GM12878 (cell line): ENCODE measurements around the gene GAS2.

Experiments used
- ESRRA ChIP-seq: IDR thresholded peaks from 2 replicates; pipeline ENCODE4 v1.6.1; 2012; ENCODE audit warnings: mild to moderate bottlenecking, low read length, improper control_type of control experiment
- POLR2A ChIP-seq: IDR thresholded peaks from 2 replicates; pipeline ENCODE4 v1.6.1; 2011; ENCODE audit warnings: low read depth, mild to moderate bottlenecking, low read length
- RCOR1 ChIP-seq: conservative IDR thresholded peaks from 2 replicates; pipeline ENCODE4 v1.6.1; 2012; ENCODE audit warnings: low read depth, low read length, improper control_type of control experiment
- SIN3A ChIP-seq: IDR thresholded peaks from 2 replicates; pipeline ENCODE4 v1.6.1; 2012; ENCODE audit warnings: low read depth, low read length, improper control_type of control experiment
- ZZZ3 ChIP-seq: IDR thresholded peaks from 2 replicates; pipeline ENCODE4 v1.6.1; 2011; ENCODE audit warnings: low read depth; ENCODE audit not compliant: control insufficient read depth, insufficient read length
- TF ChIP-seq, protein P1 (sequence below), 3 experiments: IDR thresholded peaks in 2 of 3; conservative IDR thresholded peaks in 1 of 3; 2 replicates each; pipeline ENCODE4 v1.5.1; 2011; ENCODE audit warnings: low read depth in 3 of 3, low read length in 3 of 3, mild to moderate bottlenecking in 3 of 3, control low read depth in 2 of 3, moderate library complexity in 2 of 3, inconsistent platforms in 1 of 3, mixed read lengths in 1 of 3; ENCODE audit not compliant: control insufficient read depth in 2 of 3, insufficient read depth in 1 of 3; ENCODE audit errors: extremely low read depth in 1 of 3
- TF ChIP-seq, protein P2 (sequence below): IDR thresholded peaks from 2 replicates; pipeline ENCODE4 v1.6.1; 2012; ENCODE audit warnings: mild to moderate bottlenecking, low read depth, low read length
- TF ChIP-seq, protein P3 (sequence below): IDR thresholded peaks from 2 replicates; pipeline ENCODE4 v1.6.1; 2012; ENCODE audit warnings: low read length, inconsistent platforms

DNA sequence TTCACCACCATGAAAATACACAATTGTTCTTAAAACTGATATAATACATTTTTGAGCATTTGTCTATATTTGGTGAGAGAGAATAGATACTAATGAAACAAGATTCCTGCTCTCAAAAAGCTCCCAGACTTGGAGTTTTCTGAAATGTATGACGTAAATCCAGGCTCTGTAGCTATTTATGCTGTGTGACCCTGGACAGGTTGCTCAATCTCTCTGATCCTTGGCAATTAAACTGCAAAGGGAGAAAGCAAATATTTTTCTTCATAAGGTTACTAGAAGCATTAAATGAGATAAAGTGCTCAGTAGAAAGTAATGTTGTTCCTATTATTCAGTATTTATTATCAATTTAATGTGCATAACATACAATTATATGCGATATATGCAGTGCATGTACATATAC lies 120.6 kb downstream of the GAS2 start:
- TF ChIP-seq, protein P1, sequence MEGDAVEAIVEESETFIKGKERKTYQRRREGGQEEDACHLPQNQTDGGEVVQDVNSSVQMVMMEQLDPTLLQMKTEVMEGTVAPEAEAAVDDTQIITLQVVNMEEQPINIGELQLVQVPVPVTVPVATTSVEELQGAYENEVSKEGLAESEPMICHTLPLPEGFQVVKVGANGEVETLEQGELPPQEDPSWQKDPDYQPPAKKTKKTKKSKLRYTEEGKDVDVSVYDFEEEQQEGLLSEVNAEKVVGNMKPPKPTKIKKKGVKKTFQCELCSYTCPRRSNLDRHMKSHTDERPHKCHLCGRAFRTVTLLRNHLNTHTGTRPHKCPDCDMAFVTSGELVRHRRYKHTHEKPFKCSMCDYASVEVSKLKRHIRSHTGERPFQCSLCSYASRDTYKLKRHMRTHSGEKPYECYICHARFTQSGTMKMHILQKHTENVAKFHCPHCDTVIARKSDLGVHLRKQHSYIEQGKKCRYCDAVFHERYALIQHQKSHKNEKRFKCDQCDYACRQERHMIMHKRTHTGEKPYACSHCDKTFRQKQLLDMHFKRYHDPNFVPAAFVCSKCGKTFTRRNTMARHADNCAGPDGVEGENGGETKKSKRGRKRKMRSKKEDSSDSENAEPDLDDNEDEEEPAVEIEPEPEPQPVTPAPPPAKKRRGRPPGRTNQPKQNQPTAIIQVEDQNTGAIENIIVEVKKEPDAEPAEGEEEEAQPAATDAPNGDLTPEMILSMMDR (IDR thresholded peaks at IDR 0.05 in 2 of 3, conservative IDR thresholded peaks at IDR 0.05 in 1 of 3; ENCODE audit: control insufficient read depth in 2 of 3, extremely low read depth in 1 of 3, insufficient read depth in 1 of 3, low read depth in 3 of 3, low read length in 3 of 3), result no peak
- TF ChIP-seq SIN3A (no peak), ZZZ3 (no peak), ESRRA (no peak), RCOR1 (no peak), POLR2A (no peak)
- TF ChIP-seq, protein P2, sequence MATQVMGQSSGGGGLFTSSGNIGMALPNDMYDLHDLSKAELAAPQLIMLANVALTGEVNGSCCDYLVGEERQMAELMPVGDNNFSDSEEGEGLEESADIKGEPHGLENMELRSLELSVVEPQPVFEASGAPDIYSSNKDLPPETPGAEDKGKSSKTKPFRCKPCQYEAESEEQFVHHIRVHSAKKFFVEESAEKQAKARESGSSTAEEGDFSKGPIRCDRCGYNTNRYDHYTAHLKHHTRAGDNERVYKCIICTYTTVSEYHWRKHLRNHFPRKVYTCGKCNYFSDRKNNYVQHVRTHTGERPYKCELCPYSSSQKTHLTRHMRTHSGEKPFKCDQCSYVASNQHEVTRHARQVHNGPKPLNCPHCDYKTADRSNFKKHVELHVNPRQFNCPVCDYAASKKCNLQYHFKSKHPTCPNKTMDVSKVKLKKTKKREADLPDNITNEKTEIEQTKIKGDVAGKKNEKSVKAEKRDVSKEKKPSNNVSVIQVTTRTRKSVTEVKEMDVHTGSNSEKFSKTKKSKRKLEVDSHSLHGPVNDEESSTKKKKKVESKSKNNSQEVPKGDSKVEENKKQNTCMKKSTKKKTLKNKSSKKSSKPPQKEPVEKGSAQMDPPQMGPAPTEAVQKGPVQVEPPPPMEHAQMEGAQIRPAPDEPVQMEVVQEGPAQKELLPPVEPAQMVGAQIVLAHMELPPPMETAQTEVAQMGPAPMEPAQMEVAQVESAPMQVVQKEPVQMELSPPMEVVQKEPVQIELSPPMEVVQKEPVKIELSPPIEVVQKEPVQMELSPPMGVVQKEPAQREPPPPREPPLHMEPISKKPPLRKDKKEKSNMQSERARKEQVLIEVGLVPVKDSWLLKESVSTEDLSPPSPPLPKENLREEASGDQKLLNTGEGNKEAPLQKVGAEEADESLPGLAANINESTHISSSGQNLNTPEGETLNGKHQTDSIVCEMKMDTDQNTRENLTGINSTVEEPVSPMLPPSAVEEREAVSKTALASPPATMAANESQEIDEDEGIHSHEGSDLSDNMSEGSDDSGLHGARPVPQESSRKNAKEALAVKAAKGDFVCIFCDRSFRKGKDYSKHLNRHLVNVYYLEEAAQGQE, result no peak
- TF ChIP-seq, protein P3, sequence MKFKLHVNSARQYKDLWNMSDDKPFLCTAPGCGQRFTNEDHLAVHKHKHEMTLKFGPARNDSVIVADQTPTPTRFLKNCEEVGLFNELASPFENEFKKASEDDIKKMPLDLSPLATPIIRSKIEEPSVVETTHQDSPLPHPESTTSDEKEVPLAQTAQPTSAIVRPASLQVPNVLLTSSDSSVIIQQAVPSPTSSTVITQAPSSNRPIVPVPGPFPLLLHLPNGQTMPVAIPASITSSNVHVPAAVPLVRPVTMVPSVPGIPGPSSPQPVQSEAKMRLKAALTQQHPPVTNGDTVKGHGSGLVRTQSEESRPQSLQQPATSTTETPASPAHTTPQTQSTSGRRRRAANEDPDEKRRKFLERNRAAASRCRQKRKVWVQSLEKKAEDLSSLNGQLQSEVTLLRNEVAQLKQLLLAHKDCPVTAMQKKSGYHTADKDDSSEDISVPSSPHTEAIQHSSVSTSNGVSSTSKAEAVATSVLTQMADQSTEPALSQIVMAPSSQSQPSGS, result no peak
